HL-60 (cell line): ENCODE data around the gene SLC22A5.
A peak's percentile ranks its signal among the peaks of the same experiment; 100 is the strongest.

Experiments used
- DNase-seq, 2 experiments: peaks; one replicate each; pipeline ENCODE4 v3.0.0-alpha.2; 2010 to 2020; ENCODE audit warnings: low read depth in 1 of 2, low spot score in 1 of 2
- H3K27ac ChIP-seq: fragments of 250-450 bp; sonication (Bioruptor Pico); replicated peaks from 2 replicates; pipeline ENCODE4 v1.5.1; 2020; ENCODE audit warnings: mild to moderate bottlenecking, moderate library complexity
- H3K27me3 ChIP-seq: fragments of 250-450 bp; sonication (Bioruptor Pico); 2 replicates; pipeline ENCODE4 v1.5.1; 2021; ENCODE audit warnings: mild to moderate bottlenecking, moderate library complexity; ENCODE audit not compliant: insufficient read depth, poor library complexity, severe bottlenecking
- H3K4me3 ChIP-seq: replicated peaks from 2 replicates; pipeline ENCODE4 v1.5.1; 2011; ENCODE audit warnings: mild to moderate bottlenecking, control low read depth, low read length; ENCODE audit not compliant: insufficient read depth
- GABPA ChIP-seq: IDR thresholded peaks from 2 replicates; pipeline ENCODE4 v1.6.1; 2012; ENCODE audit warnings: low read depth
- POLR2AphosphoS5 ChIP-seq: IDR thresholded peaks from 2 replicates; pipeline ENCODE4 v1.6.1; 2012; ENCODE audit warnings: low read depth
- SPI1 ChIP-seq: IDR thresholded peaks from 2 replicates; pipeline ENCODE4 v1.6.1; 2012; ENCODE audit warnings: low read depth, mild to moderate bottlenecking, borderline replicate concordance
- TF ChIP-seq, protein P1 (sequence below): IDR thresholded peaks from one replicate; pipeline ENCODE4 v1.5.1; 2011; ENCODE audit warnings: low read length, control low read depth, inconsistent platforms; ENCODE audit not compliant: insufficient read depth
- TF ChIP-seq, protein P2 (sequence below): IDR thresholded peaks from 2 replicates; pipeline ENCODE4 v1.6.1; 2012; ENCODE audit warnings: low read depth; ENCODE audit not compliant: insufficient replicate concordance

The SLC22A5 gene

DNA sequence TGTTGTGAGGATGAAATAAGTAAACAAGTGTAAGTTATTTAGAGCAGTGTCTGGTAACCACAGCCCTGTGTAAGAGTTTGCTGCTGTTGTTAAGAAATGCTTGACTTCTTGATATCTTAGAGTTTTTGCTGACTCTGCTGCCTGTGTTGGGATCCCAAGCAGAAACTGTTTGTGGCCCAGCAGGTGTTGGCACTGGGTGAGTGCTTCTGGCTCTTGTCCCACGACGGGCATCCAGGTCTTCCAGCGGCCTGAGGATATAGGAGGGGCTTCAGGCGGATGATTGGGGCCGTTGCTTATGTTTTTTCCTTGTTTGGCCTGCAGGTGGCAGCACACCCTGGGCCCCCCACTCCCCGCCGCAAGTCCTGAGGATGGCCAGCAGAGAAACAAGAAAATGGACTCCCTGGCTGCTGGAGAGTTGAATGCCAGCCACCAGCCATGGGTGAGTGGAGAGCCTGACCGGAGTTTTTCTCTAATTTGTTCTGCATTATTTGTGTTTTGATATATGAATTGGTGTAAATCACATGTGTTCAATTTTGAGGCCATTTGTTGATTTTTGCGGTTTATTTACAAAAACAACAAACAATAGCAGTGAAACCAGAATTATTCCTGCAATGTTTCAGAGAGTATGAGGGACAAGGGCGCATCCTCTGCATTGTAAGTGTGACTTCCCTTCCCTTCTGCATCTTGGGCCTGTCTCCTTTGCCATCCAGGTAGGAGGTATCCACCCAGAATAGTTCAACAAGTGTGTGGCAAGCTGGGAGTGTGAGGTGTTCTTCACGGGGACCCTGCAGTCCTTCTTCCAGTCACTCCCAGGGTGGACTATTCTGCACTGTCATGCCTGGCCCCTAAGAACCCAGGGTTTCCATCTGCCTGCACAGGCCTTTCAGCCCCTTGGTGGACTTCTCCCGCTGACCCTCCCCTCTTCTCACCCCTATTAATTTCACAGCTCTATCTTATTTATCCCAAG, 50.3 kb downstream of the SLC22A5 start:
- H3K4me3 ChIP-seq: no peak overlapping the region

DNA sequence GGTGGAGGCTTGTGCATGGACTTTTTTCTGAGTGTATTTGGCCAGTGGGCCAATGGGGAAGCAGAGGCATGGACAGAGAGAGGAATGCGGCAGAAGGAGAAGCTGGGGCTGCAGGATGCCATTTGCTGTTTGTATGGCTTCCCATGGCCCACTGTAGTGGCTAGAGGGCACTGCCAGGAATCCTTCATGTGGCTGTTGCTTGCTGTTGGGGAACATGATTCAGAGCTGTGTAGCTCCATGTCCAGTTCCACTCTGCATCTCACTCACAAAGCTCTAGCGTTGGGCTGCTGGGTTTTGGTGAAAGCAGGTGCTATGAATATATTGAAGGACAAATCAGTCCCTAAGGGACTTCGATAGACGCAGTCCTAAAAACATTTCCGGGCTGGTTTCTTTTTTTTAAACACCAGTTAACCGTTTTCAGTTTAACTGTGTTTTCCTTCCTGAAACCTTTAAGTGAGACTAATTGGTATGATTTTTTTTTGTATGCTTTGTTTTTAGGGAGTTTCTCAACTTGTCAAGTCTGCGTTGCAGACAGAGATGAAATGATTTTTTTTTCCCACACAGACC, 51.3 kb downstream of the SLC22A5 start:
- H3K27ac ChIP-seq: peak overlapping the region; percentile 58
- TF ChIP-seq, protein P1, sequence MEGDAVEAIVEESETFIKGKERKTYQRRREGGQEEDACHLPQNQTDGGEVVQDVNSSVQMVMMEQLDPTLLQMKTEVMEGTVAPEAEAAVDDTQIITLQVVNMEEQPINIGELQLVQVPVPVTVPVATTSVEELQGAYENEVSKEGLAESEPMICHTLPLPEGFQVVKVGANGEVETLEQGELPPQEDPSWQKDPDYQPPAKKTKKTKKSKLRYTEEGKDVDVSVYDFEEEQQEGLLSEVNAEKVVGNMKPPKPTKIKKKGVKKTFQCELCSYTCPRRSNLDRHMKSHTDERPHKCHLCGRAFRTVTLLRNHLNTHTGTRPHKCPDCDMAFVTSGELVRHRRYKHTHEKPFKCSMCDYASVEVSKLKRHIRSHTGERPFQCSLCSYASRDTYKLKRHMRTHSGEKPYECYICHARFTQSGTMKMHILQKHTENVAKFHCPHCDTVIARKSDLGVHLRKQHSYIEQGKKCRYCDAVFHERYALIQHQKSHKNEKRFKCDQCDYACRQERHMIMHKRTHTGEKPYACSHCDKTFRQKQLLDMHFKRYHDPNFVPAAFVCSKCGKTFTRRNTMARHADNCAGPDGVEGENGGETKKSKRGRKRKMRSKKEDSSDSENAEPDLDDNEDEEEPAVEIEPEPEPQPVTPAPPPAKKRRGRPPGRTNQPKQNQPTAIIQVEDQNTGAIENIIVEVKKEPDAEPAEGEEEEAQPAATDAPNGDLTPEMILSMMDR: no peak
- TF ChIP-seq GABPA (no peak), SPI1 (no peak), POLR2AphosphoS5 (no peak)
- TF ChIP-seq, protein P2, sequence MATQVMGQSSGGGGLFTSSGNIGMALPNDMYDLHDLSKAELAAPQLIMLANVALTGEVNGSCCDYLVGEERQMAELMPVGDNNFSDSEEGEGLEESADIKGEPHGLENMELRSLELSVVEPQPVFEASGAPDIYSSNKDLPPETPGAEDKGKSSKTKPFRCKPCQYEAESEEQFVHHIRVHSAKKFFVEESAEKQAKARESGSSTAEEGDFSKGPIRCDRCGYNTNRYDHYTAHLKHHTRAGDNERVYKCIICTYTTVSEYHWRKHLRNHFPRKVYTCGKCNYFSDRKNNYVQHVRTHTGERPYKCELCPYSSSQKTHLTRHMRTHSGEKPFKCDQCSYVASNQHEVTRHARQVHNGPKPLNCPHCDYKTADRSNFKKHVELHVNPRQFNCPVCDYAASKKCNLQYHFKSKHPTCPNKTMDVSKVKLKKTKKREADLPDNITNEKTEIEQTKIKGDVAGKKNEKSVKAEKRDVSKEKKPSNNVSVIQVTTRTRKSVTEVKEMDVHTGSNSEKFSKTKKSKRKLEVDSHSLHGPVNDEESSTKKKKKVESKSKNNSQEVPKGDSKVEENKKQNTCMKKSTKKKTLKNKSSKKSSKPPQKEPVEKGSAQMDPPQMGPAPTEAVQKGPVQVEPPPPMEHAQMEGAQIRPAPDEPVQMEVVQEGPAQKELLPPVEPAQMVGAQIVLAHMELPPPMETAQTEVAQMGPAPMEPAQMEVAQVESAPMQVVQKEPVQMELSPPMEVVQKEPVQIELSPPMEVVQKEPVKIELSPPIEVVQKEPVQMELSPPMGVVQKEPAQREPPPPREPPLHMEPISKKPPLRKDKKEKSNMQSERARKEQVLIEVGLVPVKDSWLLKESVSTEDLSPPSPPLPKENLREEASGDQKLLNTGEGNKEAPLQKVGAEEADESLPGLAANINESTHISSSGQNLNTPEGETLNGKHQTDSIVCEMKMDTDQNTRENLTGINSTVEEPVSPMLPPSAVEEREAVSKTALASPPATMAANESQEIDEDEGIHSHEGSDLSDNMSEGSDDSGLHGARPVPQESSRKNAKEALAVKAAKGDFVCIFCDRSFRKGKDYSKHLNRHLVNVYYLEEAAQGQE: no peak
- DNase-seq: no peak
- no peaks in the 10 kb centered on the region for H3K27me3 ChIP-seq
- no peak overlapping the region for H3K4me3 ChIP-seq

More for the DNA sequence above, 50.3 kb downstream of the SLC22A5 start:
- TF ChIP-seq SPI1: no peak
- TF ChIP-seq, protein P1: peak; percentile 8
- peak in 1 of 2 experiments; percentile 56 for DNase-seq
- H3K27ac ChIP-seq: peak overlapping the region; percentile 58
- H3K27me3 ChIP-seq: no peaks in the 10 kb centered on the region

DNA sequence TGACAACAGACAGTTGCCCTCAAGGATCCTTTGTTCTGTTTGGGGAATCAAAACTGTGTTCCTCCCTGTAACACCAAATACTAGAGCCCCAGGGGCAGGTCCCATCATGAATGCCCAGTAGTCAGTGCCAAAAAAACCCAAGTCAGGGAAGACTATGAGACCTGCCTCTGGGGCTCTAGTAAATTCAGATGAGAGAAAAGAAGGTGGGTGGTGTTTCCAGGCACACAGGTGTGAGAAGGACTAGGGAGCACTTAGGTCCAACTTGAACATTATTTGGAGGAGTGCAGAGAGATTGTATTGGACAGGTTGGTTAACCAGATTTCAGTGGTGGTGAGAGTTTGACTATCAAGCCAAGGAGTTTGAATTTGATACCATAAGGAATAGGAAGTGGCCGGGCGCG, 52.0 kb downstream of the SLC22A5 start:
- H3K27ac ChIP-seq: peak overlapping the region; percentile 58
- DNase-seq: no peak

DNA sequence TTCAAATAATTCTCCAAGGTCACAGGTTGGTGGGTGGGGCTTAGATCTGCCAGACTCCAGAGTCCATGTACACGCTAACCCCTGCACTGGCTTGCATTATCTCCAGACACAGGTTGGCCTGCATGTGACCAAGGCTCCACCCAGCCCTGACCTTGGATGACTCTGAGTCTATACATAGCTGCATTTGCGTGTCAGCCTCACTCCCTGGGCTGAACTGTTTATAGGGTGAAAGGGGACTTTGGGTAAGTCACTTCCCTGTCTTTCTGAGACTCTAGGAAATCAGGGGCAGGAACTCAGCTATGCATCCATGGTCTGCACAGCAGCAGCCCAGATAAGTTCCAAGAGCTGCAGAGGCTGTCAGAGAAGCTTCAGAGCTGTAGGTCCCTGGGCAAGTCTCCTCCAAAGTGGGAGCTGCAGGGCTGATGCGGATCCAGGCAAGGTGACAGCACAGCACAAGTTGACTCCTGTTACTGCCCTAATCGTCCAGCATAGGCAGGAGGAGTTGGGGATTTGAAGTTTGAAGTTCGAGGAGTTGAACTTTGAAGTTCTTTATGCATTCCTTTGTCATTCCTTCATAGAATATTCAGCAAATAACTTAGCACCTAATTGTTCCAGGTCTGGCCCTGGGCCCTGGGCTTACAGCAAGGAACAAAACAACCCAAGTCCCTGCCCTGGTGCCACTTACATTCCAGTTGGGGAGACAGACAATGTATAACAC, 53.4 kb downstream of the SLC22A5 start:
- Histone ChIP-seq H3K27ac (peak overlapping the region; percentile 58), H3K27me3 (no peaks in the 10 kb centered on the region), H3K4me3 (no peak overlapping the region)
- peak; percentile 79 to 83 for DNase-seq
- TF ChIP-seq, protein P1: no peak
- no peak for TF ChIP-seq GABPA
- peak; percentile 48; the same call in 1 of the 2 replicates for TF ChIP-seq POLR2AphosphoS5
- peak; percentile 35; the same call in 1 of the 2 replicates for TF ChIP-seq SPI1
- TF ChIP-seq, protein P2: no peak

More for the DNA sequence above, 52.0 kb downstream of the SLC22A5 start:
- no peak overlapping the region for H3K4me3 ChIP-seq
- TF ChIP-seq, protein P1: no peak
- no peaks in the 10 kb centered on the region for H3K27me3 ChIP-seq
